NB4 (cell line): Measurements from ENCODE around the gene AGBL4.

Experiments used
- CTCF ChIP-seq: IDR thresholded peaks from one replicate; pipeline ENCODE4 v1.5.1; 2012; ENCODE audit warnings: low read depth, low read length
- MAX ChIP-seq: IDR thresholded peaks from 2 replicates; pipeline ENCODE4 v1.6.1; 2011; ENCODE audit warnings: low read depth, low read length
- MYC ChIP-seq: IDR thresholded peaks from 2 replicates; pipeline ENCODE4 v1.6.1; 2011; ENCODE audit warnings: low read depth, low read length
- POLR2A ChIP-seq: IDR thresholded peaks from 2 replicates; pipeline ENCODE4 v1.6.1; 2011; ENCODE audit warnings: mild to moderate bottlenecking; ENCODE audit not compliant: insufficient read length; ENCODE audit errors: extremely low read depth

- TF ChIP-seq CTCF (no peak), MYC (no peak), POLR2A (no peak), MAX (no peak)
Measured at GRCh38 chr1:48570568-48570967, 1453.2 kb downstream of the AGBL4 start.
